GM12878 (cell line): ENCODE measurements around the gene PRPF6. TPM values are rescaled to one million over a fixed set of nuclear protein-coding genes. Genes with fewer than 3 reads are reported as not detected.

Source experiments
- ATAC-seq: fragments of 200-7000 bp; cut with Tn5 transposase; 3 replicates; pipeline ENCODE4 v1.9.1; 2020; ENCODE audit warnings: mild to moderate bottlenecking, moderate library complexity
- BruUV-seq: library from RNA; stranded (reverse); fragments of 400-500 nt; replicated peaks from 2 replicates; lab custom pipeline; 2021; lab: Mats Ljungman, UMichigan
- CTCF ChIA-PET: fragments of 300-600 bp; sonication (Branson Sonifier 250); formaldehyde crosslinking; extraction: SDS; loops from one replicate; lab custom pipeline; 2021; ENCODE audit warnings: inconsistent platforms; lab: Yijun Ruan, JAX
- POLR2A ChIA-PET: fragments of 350-600 bp; formaldehyde crosslinking; extraction: SDS; loops from one replicate; lab custom pipeline; 2021; ENCODE audit warnings: inconsistent platforms; lab: Charles Lee
- RAD21 ChIA-PET: fragments of 300-600 bp; sonication (Branson Sonifier 250); formaldehyde crosslinking; loops from one replicate; lab custom pipeline; 2023; ENCODE audit warnings: antibody characterized with exemption; ENCODE audit not compliant: unreplicated experiment; lab: Charles Lee
- SMC1A ChIA-PET: fragments of 300-600 bp; sonication (Branson Sonifier 250); formaldehyde crosslinking; loops from one replicate; lab custom pipeline; 2023; ENCODE audit not compliant: unreplicated experiment, uncharacterized antibody; lab: Charles Lee
- DNase-seq: peaks from one replicate; pipeline ENCODE4 v3.0.0-alpha.2; 2011; ENCODE audit warnings: low read depth, low spot score
- FAIRE-seq: peaks from 3 replicates; lab custom pipeline; 2011; peaks lifted over from hg19 to GRCh38; lab: Jason Lieb, UNC
- H2AFZ ChIP-seq: 2 replicates; pipeline ENCODE4 v1.6.0; 2011; ENCODE audit warnings: low read depth, low read length, control low read depth; ENCODE audit not compliant: control insufficient read depth
- H3K27ac ChIP-seq: 2 replicates; pipeline ENCODE4 v1.5.1; 2011; ENCODE audit warnings: control low read depth; ENCODE audit not compliant: control insufficient read depth, insufficient read depth
- H3K27me3 ChIP-seq, 2 experiments: replicated peaks in 1 of 2; 2 replicates each; pipeline versions ENCODE4 v1.6.0 to v1.6.1; 2011; ENCODE audit warnings: low read length in 1 of 2; ENCODE audit not compliant: control insufficient read depth in 2 of 2, insufficient read depth in 2 of 2
- H3K36me3 ChIP-seq, 2 experiments: 2 replicates each; pipeline ENCODE4 v1.5.1; 2011; ENCODE audit warnings: low read length in 1 of 2; ENCODE audit not compliant: control insufficient read depth in 2 of 2, insufficient read depth in 2 of 2
- H3K4me1 ChIP-seq: 2 replicates; pipeline ENCODE4 v1.6.1; 2011; ENCODE audit warnings: mild to moderate bottlenecking, low read length, moderate library complexity, mixed read lengths; ENCODE audit not compliant: control insufficient read depth, insufficient read depth
- H3K4me2 ChIP-seq: 2 replicates; pipeline ENCODE4 v1.6.0; 2011; ENCODE audit warnings: control low read depth; ENCODE audit not compliant: control insufficient read depth, insufficient read depth
- H3K4me3 ChIP-seq: fragments of 200-600 bp; sonication (generic); 2 replicates; pipeline ENCODE4 v1.5.1; 2016
- H3K79me2 ChIP-seq: 2 replicates; pipeline ENCODE4 v1.6.0; 2011; ENCODE audit warnings: low read length; ENCODE audit not compliant: control insufficient read depth, insufficient read depth
- H3K9ac ChIP-seq: 2 replicates; pipeline ENCODE4 v1.8.0; 2011; ENCODE audit warnings: low read length, control low read depth, mixed read lengths; ENCODE audit not compliant: control insufficient read depth, insufficient read depth
- H3K9me3 ChIP-seq: replicated peaks from 3 replicates; pipeline ENCODE4 v1.5.1; 2011; ENCODE audit warnings: mild to moderate bottlenecking, low read length; ENCODE audit not compliant: control insufficient read depth, insufficient read depth
- H4K20me1 ChIP-seq: 2 replicates; pipeline ENCODE4 v1.6.0; 2011; ENCODE audit not compliant: control insufficient read depth, insufficient read depth
- CUX1 ChIP-seq: IDR thresholded peaks from 2 replicates; pipeline ENCODE4 v1.6.1; 2012; ENCODE audit warnings: improper control_type of control experiment, low read depth, low read length; ENCODE audit not compliant: insufficient replicate concordance
- MEF2B ChIP-seq: fragments of 450-650 bp; IDR thresholded peaks from 2 replicates; pipeline ENCODE4 v1.6.1; 2018; ENCODE audit warnings: mild to moderate bottlenecking, moderate library complexity; ENCODE audit not compliant: partially characterized antibody, poor library complexity, severe bottlenecking
- PAX5 ChIP-seq: IDR thresholded peaks from 2 replicates; pipeline ENCODE4 v1.6.1; 2011; ENCODE audit warnings: low read depth, low read length, borderline replicate concordance
- POLR2A ChIP-seq: IDR thresholded peaks from 2 replicates; pipeline ENCODE4 v1.6.1; 2011; ENCODE audit warnings: low read depth, mild to moderate bottlenecking, low read length
- POLR2AphosphoS2 ChIP-seq: IDR thresholded peaks from 2 replicates; pipeline ENCODE4 v1.6.1; 2011; ENCODE audit warnings: low read depth, mild to moderate bottlenecking, low read length, improper control_type of control experiment, moderate library complexity
- POLR2AphosphoS5 ChIP-seq: IDR thresholded peaks from 2 replicates; pipeline ENCODE4 v1.6.1; 2011; ENCODE audit warnings: mild to moderate bottlenecking, low read length, inconsistent platforms
- STAT3 ChIP-seq: IDR thresholded peaks from 2 replicates; pipeline ENCODE4 v1.6.1; 2011; ENCODE audit warnings: low read depth, low read length, improper control_type of control experiment
- TCF12 ChIP-seq: IDR thresholded peaks from 2 replicates; pipeline ENCODE4 v1.6.1; 2011; ENCODE audit warnings: low read depth, mild to moderate bottlenecking, low read length
- WGBS: methylation state at CpG from one replicate; pipeline ENCODE4 v1.1.6; 2016; ENCODE audit warnings: low lambda C conversion rate; ENCODE audit not compliant: insufficient replicate concordance, insufficient coverage; ENCODE audit errors: missing lambda C conversion rate; 5-methylcytosine and 5-hydroxymethylcytosine counted together
- in situ Hi-C: fragments of 300-500 bp; cut with MboI; formaldehyde crosslinking; loops from 9 replicates; pipeline ENCODE4 v1.14.3; 2018; ENCODE audit warnings: mixed read lengths
- intact Hi-C: fragments of 100-400 bp; cut with micrococcal nuclease; formaldehyde crosslinking; loops from one replicate; pipeline ENCODE4 v1.14.2; 2022; ENCODE audit not compliant: unreplicated experiment
- polyA plus RNA-seq, 11 experiments: library from polyadenylated mRNA; depleted of rRNA in 4 of 11; unstranded in 6 of 11; stranded (reverse) in 5 of 11; fragments of >200 nt; fragmentation: Nextera tagmentation in 4 of 11; fragmentation: Illumina TruSeq in 1 of 11; extraction: Ambion mirVana in 4 of 11; extraction: Trizol in 1 of 11; gene quantifications; 1 replicate in 1 of 11; 2 replicates in 10 of 11; pipeline versions ENCODE4 v1.2.1 to v1.2.3, GENCODE V29; 2011 to 2016; ENCODE audit warnings: inconsistent platforms in 2 of 11, missing spikeins in 2 of 11, low read depth in 1 of 11
- total RNA-seq, 4 experiments: library from RNA; depleted of rRNA in 3 of 4; stranded (reverse); fragments of >200 nt in 3 of 4; fragmentation: Illumina TruSeq in 1 of 4; extraction: Trizol in 1 of 4; gene quantifications; 2 replicates each; pipeline versions ENCODE4 v1.2.1 to v1.2.3, GENCODE V29; 2013 to 2021

Gene PRPF6
- total and polyA plus RNA-seq, 10 of the 15 experiments (the other 5 are each of a cell fraction or from before 2014, with no cell fraction given) = 5.0 to 102 (median 71.3) TPM

- Histone ChIP-seq H2AFZ (no peak overlapping the region), H3K27ac (peak overlapping the region; percentile 92), H3K79me2 (peaks cover 44% of the 10 kb centered on the region), H3K27me3 (no peaks in the 10 kb centered on the region), H3K9ac (peak overlapping the region; percentile 68), H3K9me3 (no peaks in the 10 kb centered on the region), H3K4me2 (peak overlapping the region; percentile 93), H3K4me3 (peak overlapping the region; percentile 96; the same call in 1 of the 2 replicates), H3K36me3 (peaks cover 8 to 15% of the 10 kb centered on the region in 2 experiments; a peak in 3 of 4 replicates), H4K20me1 (no peaks in the 10 kb centered on the region), H3K4me1 (peaks cover 23% of the 10 kb centered on the region)
- no TSS peak for BruUV-seq
- FAIRE-seq (no peak), ATAC-seq (no peak), DNase-seq (no peak)
- WGBS = 80% methylated on average over 14 of the region's 18 CpGs
- TF ChIP-seq POLR2AphosphoS2 (peak; percentile 11; the same call in 1 of the 2 replicates), MEF2B (peak; percentile 23), PAX5 (0 out of 2 replicates have a peak, but pooled peaks have one; percentile 5), CUX1 (no peak), STAT3 (no peak), POLR2A (peak; percentile 53; the same call in 1 of the 2 replicates), POLR2AphosphoS5 (peak; percentile 31; the same call in 1 of the 2 replicates), TCF12 (no peak)
- ChIA-PET POLR2A (interaction anchor here (0.6 to 1.3 kb wide), 2 partner anchors 63 to 343 kb away, joined by 3 read pairs; no protein-coding TSS in a partner anchor), RAD21 (interaction anchor here (0.5 to 1.0 kb wide), 4 partner anchors 54 to 102 kb away, joined by 3 to 8 read pairs (median 6); partner anchors contain the start of genes OPRL1, RGS19 and TCEA2), SMC1A (no interaction called here), CTCF (interaction anchor here (0.7 to 1.6 kb wide), 3 partner anchors 62 to 269 kb away, joined by 3 to 7 read pairs (median 4); partner anchors contain the start of genes ARFRP1 and ZGPAT)
- intact Hi-C loops = no loop called here
- in situ Hi-C loops = no loop called here
Observed at GRCh38 chr20:63976980-63977738, 3.8 kb upstream of the PRPF6 start.
